B cell (primary cell): ENCODE data around the gene PSD. TPM values are rescaled to one million over a fixed set of nuclear protein-coding genes. Genes with fewer than 3 reads are reported as not detected.
"Not testable (repeated sequence)": the region's sequence is repeated elsewhere in the genome, so short reads cannot be mapped to it uniquely, and the experiment has no call there.

Experiments used
- ATAC-seq: fragments of 200-7000 bp; cut with Tn5 transposase; one replicate; pipeline ENCODE4 v1.10.0; 2021; ENCODE audit warnings: low read depth, mild to moderate bottlenecking, moderate number of reproducible peaks, moderate library complexity
- CTCF ChIA-PET: fragments of 350-600 bp; sonication (Branson Sonifier 250); formaldehyde crosslinking; loops from one replicate; lab custom pipeline; 2021; ENCODE audit warnings: antibody characterized with exemption, inconsistent platforms; lab: Charles Lee
- POLR2A ChIA-PET: fragments of 350-600 bp; sonication (Branson Sonifier 250); formaldehyde crosslinking; loops from one replicate; lab custom pipeline; 2021; ENCODE audit warnings: antibody characterized with exemption; lab: Charles Lee
- DNase-seq: peaks from one replicate; pipeline ENCODE4 v3.0.0; 2013
- H2AFZ ChIP-seq: 2 replicates; pipeline ENCODE4 v1.6.1; 2012; ENCODE audit warnings: mild to moderate bottlenecking, low read depth, low read length; ENCODE audit not compliant: insufficient read depth, poor library complexity, severe bottlenecking
- H3K27ac ChIP-seq, 2 donors: 1 replicate in 1 of 2; 2 replicates in 1 of 2; pipeline ENCODE4 v1.5.1; 2012 to 2013; ENCODE audit warnings: low read length in 2 of 2, mild to moderate bottlenecking in 2 of 2, moderate library complexity in 1 of 2
- H3K27me3 ChIP-seq, 4 experiments: fragments of 200-600 bp in 1 of 4; sonication (generic) in 1 of 4; replicated peaks in 1 of 4; 1 replicate in 2 of 4; 2 replicates in 2 of 4; pipeline versions ENCODE4 v1.6.1 to v1.7.0; 2013 to 2016; ENCODE audit warnings: low read length in 3 of 4, mild to moderate bottlenecking in 2 of 4, mixed read lengths in 1 of 4, moderate library complexity in 1 of 4; ENCODE audit not compliant: insufficient read depth in 4 of 4, control insufficient read depth in 3 of 4; ENCODE audit errors: control extremely low read depth in 1 of 4
- H3K36me3 ChIP-seq, 2 experiments: replicated peaks in 1 of 2; 1 replicate in 1 of 2; 2 replicates in 1 of 2; pipeline versions ENCODE4 v1.6.1 to v1.7.1; 2013; ENCODE audit warnings: low read length in 1 of 2; ENCODE audit not compliant: insufficient read depth in 2 of 2, control insufficient read depth in 1 of 2; ENCODE audit errors: control extremely low read depth in 1 of 2, extremely low read depth in 1 of 2
- H3K4me1 ChIP-seq, 2 donors: fragments of 200-600 bp in 1 of 2; sonication (generic) in 1 of 2; 1 replicate in 1 of 2; 2 replicates in 1 of 2; pipeline versions ENCODE4 v1.5.1 to v1.6.1; 2013 to 2017; ENCODE audit warnings: low read length in 2 of 2; ENCODE audit not compliant: control insufficient read depth in 2 of 2, insufficient read depth in 2 of 2
- H3K4me2 ChIP-seq: replicated peaks from 2 replicates; pipeline ENCODE3; 2012; ENCODE audit warnings: mild to moderate bottlenecking, low read depth, low read length; ENCODE audit not compliant: poor library complexity, severe bottlenecking
- H3K4me3 ChIP-seq, 5 experiments: fragments of 200-600 bp in 1 of 5; sonication (generic) in 1 of 5; 1 replicate in 3 of 5; 2 replicates in 2 of 5; pipeline versions ENCODE4 v1.5.1 to v1.7.0; 2011 to 2016; ENCODE audit warnings: low read length in 4 of 5, mild to moderate bottlenecking in 4 of 5, low read depth in 2 of 5, control low read depth in 1 of 5, moderate library complexity in 1 of 5; ENCODE audit not compliant: insufficient read depth in 1 of 5; ENCODE audit errors: control extremely low read depth in 1 of 5, extremely low read depth in 1 of 5
- H3K79me2 ChIP-seq: fragments of 200-600 bp; sonication (generic); one replicate; pipeline ENCODE4 v1.6.0; 2016; ENCODE audit warnings: low read length; ENCODE audit not compliant: control insufficient read depth, insufficient read depth
- H3K9ac ChIP-seq: fragments of 200-600 bp; sonication (generic); 2 replicates; pipeline ENCODE4 v1.6.1; 2017; ENCODE audit warnings: mild to moderate bottlenecking, low read length, moderate library complexity
- H3K9me3 ChIP-seq, 3 donors: one replicate each; pipeline versions ENCODE4 v1.6.1 to v1.7.1; 2013; ENCODE audit warnings: low read length in 2 of 3; ENCODE audit not compliant: control insufficient read depth in 2 of 3, insufficient read depth in 1 of 3; ENCODE audit errors: control extremely low read depth in 1 of 3
- H4K20me1 ChIP-seq: 2 replicates; pipeline ENCODE4 v1.6.0; 2012; ENCODE audit warnings: mild to moderate bottlenecking, low read length; ENCODE audit not compliant: insufficient read depth, control insufficient read depth, poor library complexity, severe bottlenecking
- H3K27ac Mint-ChIP-seq: one replicate; pipeline ENCODE4 v1.8.0; 2021; ENCODE audit warnings: mixed read lengths
- H3K27me3 Mint-ChIP-seq: one replicate; pipeline ENCODE4 v1.8.0; 2021; ENCODE audit warnings: mixed read lengths
- H3K4me1 Mint-ChIP-seq: one replicate; pipeline ENCODE4 v1.8.0; 2021; ENCODE audit warnings: mixed read lengths
- H3K4me3 Mint-ChIP-seq: one replicate; pipeline ENCODE4 v1.8.0; 2021; ENCODE audit warnings: mixed read lengths
- H3K9me3 Mint-ChIP-seq: one replicate; pipeline ENCODE4 v1.8.0; 2022; ENCODE audit warnings: mixed read lengths; ENCODE audit not compliant: insufficient read depth
- CTCF ChIP-seq: fragments of 200-600 bp; IDR thresholded peaks from one replicate; pipeline ENCODE4 v1.8.0; 2022; ENCODE audit warnings: antibody characterized with exemption, mild to moderate bottlenecking
- EZH2 ChIP-seq: IDR thresholded peaks from 2 replicates; pipeline ENCODE4 v1.6.1; 2012; ENCODE audit warnings: borderline replicate concordance, low read depth, mild to moderate bottlenecking, moderate library complexity, low read length; ENCODE audit not compliant: insufficient read depth, poor library complexity, severe bottlenecking
- WGBS: methylation state at CpG from one replicate; pipeline ENCODE4 v1.1.5; 2013; ENCODE audit warnings: missing lambda C conversion rate; ENCODE audit not compliant: insufficient coverage; 5-methylcytosine and 5-hydroxymethylcytosine counted together
- intact Hi-C: fragments of 100-400 bp; cut with micrococcal nuclease; formaldehyde crosslinking; loops from one replicate; pipeline ENCODE4 v1.10.0; 2022
- polyA plus RNA-seq: library from polyadenylated mRNA; depleted of rRNA; stranded (reverse); fragments of >200 nt; gene quantifications from 2 replicates; pipeline ENCODE4 v1.2.3, GENCODE V29; 2012
- total RNA-seq, 2 donors: library from RNA; stranded (reverse); fragments of 120-200 nt in 1 of 2; gene quantifications; 1 replicate in 1 of 2; 2 replicates in 1 of 2; pipeline versions ENCODE4 v1.2.3 to v1.2.4, GENCODE V29; 2013 to 2022

PSD gene
- total and polyA plus RNA-seq, 2 donors (not counting 1 experiment from before 2014, with no cell fraction given): 0.52 to 0.81 TPM

- H3K4me2 ChIP-seq, H3K4me1 ChIP-seq, H3K4me3 Mint-ChIP-seq, POLR2A ChIA-PET, H3K27me3 Mint-ChIP-seq, H3K27ac Mint-ChIP-seq, H3K9me3 Mint-ChIP-seq, CTCF ChIA-PET, H3K9ac ChIP-seq, H3K27me3 ChIP-seq, H3K4me3 ChIP-seq, intact Hi-C loops, H2AFZ ChIP-seq, H3K27ac ChIP-seq, DNase-seq, ATAC-seq, H3K9me3 ChIP-seq: not testable (repeated sequence)
- Histone ChIP-seq H3K79me2 (peaks cover 11% of the 10 kb centered on the region), H4K20me1 (peaks cover 13% of the 10 kb centered on the region), H3K36me3 (peaks cover 0 to 20% of the 10 kb centered on the region in 2 experiments)
- peaks cover 12% of the 10 kb centered on the region for H3K4me1 Mint-ChIP-seq
- WGBS: 93% methylated on average over 10 of the region's 13 CpGs
Measured at GRCh38 chr10:102454662-102455487, 36.3 kb upstream of the PSD start.

- no peaks in the 10 kb centered on the region for H3K27me3 Mint-ChIP-seq
- POLR2A ChIA-PET: interaction anchor here (1.0 kb wide), 1 partner anchor 8 kb away, joined by 4 read pairs; no protein-coding TSS in a partner anchor
- no peak overlapping the region for H3K4me3 ChIP-seq
- H3K4me3 Mint-ChIP-seq: no peak overlapping the region
- peaks cover 10% of the 10 kb centered on the region for H3K79me2 ChIP-seq
- no peak overlapping the region for H2AFZ ChIP-seq
- H3K9me3 ChIP-seq: no peaks in the 10 kb centered on the region
- H3K4me2 ChIP-seq: no peak overlapping the region
- intact Hi-C loops: no loop called here
- H4K20me1 ChIP-seq: peaks cover 13% of the 10 kb centered on the region
- no peak for DNase-seq
- no peaks in the 10 kb centered on the region for H3K9me3 Mint-ChIP-seq
- H3K4me1 Mint-ChIP-seq: peaks cover 19% of the 10 kb centered on the region
- peaks cover 12 to 15% of the 10 kb centered on the region in 2 donors for H3K4me1 ChIP-seq
- no peak for ATAC-seq
- no peaks in the 10 kb centered on the region for H3K27me3 ChIP-seq
- no peak overlapping the region for H3K27ac ChIP-seq
- H3K36me3 ChIP-seq: peaks cover 0 to 20% of the 10 kb centered on the region in 2 experiments
- CTCF ChIA-PET: interaction anchor here (3.9 to 6.2 kb wide), 2 partner anchors 8 to 59 kb away, joined by 30 to 32 read pairs; partner anchors contain the start of gene NFKB2
- no peak overlapping the region for H3K9ac ChIP-seq
- 98% methylated on average over 5 of the region's 5 CpGs for WGBS
- TF ChIP-seq EZH2 (no peak), CTCF (no peak)
- H3K27ac Mint-ChIP-seq: peak overlapping the region; percentile 46
Measured at GRCh38 chr10:102453502-102453901, 34.9 kb upstream of the PSD start.
